ENCODE results near the gene WDCP.
"Not testable (repeated sequence)": the region's sequence is repeated elsewhere in the genome, so short reads cannot be mapped to it uniquely, and the experiment has no call there.

DNA sequence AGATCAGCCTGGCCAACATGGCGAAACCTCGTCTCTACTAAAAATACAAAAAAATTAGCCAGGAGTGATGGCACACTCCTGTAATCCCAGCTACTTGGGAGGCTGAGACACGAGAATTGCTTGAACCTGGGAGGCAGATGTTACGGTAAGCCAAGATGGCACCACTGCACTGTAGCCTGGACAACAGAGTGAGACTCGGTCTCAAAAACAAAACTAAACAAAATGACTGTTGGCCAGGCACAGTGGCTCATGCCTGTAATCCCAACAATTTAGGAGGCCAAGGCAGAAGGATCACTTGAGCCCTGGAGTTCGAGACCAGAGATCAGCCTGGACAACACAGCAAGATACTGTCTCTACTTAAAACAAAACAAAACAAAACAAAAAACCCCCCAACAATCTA lies 4.1 kb downstream of the WDCP start:
- not testable (repeated sequence) for TF ChIP-seq CTCF (IDR thresholded peaks at IDR 0.05; ENCODE audit: borderline replicate concordance, extremely low read depth, low read length, poor library complexity, severe bottlenecking); EZH2 (IDR thresholded peaks at IDR 0.05; ENCODE audit: borderline replicate concordance, low read depth, low read length, severe bottlenecking)
